HG02759 (cell line): ENCODE data around the gene OCA2.
"Not testable (repeated sequence)": the region's sequence is repeated elsewhere in the genome, so short reads cannot be mapped to it uniquely, and the experiment has no call there.

Experiments used
- ATAC-seq: cut with Tn5 transposase; IDR thresholded peaks from one replicate; pipeline ENCODE4 v1.9.1; 2021; ENCODE audit warnings: mild to moderate bottlenecking, moderate library complexity; ENCODE audit not compliant: unreplicated experiment

Gene OCA2

DNA sequence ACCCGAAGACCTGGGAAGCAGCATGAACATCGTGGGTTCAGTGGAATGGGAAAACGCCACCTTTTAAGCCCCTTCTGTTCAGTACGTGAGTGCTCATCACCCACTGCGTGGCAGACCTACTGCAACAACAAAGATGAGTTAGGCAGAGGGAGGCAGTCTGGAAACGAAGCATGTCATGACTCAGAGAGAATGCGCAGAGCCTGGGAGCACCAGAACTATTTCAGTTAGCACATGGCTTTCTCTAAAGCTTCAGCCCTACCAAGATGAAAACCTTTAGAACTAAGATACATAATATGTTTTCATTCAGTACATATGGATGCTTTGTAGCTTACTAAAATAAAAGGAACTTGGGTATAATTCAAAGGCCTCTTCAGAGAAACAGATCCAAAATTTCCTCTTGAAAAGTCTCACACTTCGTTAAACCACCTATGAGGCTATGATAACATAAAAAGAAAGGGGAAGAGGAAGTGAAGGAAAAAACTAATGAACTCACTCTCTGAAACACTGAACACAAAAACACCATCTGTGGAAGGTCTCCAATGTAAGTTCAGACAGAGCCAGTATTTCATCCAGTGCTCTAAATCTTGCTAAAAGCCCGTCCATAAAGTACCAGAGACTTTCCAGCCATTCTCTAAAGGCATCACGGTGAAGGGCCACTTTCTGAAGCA, 140.1 kb downstream of the OCA2 start:
- no peak for ATAC-seq

- ATAC-seq = no peak
Measured at GRCh38 chr15:27956285-27956684, 142.8 kb downstream of the OCA2 start.

- ATAC-seq = no peak
Measured at GRCh38 chr15:27955087-27955486, 144.0 kb downstream of the OCA2 start.

DNA sequence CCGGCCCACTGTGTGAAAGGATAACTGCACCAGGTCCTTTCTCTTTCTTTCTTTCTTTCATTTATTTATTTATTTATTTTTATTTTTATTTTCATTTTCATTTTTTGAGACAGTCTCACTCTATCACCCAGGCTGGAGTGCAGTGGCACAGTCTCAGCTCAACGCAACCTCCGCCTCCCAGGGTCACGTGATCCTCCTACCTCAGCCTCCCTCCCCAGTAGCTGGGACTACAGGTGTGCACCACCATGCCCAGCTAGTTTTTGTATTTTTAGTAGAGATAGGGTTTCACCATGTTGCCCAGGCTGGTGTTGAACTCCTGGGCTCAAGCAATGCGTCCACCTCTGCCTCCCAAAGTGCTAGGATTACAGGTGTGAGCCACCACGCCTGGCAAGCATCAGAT, 146.5 kb downstream of the OCA2 start:
- not testable (repeated sequence) for ATAC-seq

GRCh38 chr15:27951191-27951890, 147.8 kb downstream of the OCA2 start:
- no peak for ATAC-seq

DNA sequence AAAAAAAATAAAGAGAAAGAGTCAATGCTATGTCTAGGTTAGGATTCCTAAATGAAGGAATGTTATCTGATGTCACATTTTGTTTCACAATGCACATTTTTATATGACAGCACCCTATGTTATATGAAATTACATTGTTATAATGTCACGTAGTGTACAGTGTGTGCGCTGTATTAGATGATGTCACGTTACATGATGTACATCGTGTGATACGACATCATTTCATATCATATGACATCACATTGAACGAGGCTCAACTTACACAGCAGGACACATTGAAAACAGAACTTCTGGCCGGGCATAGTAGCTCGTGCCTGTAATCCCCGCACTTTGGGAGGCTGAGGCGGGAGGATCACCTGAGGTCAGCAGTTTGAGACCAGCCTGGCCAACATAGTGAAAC, 150.0 kb downstream of the OCA2 start:
- ATAC-seq = no peak

DNA sequence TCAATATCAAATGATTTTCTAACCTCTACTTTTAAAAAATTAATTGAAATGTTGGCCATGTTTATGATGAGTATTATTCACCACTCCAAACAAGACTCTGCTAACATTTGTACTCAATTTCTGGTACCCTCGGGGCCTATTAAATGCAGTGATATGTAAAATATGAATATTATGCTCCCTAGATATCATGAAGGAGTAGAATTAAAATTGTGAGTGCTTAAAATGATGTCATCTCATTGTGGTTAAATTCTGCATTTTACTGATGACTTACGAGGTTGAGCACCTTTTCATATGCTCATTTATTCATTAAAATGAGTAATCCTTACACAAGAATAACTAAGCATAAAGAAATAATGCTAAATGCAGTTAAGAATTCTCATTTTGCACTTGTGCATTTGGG, 159.9 kb downstream of the OCA2 start:
- no peak for ATAC-seq

DNA sequence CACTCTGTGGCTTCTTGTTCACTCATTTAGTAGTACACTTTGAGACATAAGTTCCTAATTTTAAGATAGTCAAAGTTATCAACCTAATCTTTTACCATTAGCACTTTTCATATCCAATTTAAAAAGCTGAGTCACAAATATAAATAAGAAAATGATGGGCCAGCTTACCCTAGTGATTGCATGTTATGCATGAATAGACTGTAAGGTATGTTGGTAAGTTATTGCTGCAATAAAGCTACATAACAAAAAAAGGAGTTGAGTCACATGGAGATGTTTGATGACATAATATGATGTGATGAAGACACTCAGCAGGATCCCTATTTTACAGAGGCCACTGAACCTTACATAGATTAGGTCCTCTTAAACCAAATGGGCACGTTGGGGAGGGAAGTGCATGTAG, 161.3 kb downstream of the OCA2 start:
- no peak for ATAC-seq

DNA sequence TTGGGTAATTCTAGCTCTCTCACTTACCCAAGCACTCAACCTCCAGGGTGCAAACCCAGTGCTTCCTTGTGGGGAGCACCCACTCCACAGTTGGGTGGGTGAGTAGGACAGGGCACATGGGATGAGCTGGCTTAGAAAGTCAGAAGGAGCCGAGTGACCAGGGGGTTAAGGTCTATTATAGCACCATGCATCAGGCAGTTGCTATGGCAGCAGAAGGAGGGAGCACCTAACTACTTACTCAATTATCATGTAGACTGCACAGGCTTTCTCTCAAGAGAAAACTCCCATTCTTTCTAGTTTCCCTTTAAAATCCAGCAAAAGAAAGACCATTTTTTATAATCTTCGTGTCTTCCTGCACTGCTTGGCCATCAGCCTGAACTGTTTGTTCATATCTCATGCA, 163.0 kb downstream of the OCA2 start:
- ATAC-seq = no peak

DNA sequence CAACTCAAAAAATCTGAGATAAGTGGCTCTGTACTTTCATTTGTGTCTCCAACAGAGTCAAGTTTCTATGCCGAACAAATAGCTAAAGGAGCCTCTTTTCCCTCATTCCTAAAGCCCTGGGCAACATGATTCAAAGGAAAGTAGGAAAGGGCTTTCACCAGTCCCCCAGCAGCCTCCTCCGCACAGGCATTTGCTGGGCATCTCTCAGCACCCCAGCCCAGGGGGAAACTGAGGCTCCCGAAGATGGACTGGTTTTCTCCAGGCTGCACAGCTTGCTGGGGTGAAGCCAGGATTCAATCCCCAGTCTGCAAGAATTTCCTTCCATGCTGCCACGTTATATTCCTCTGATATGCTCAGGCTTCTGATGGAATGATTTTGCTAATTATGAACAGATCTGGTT, 163.8 kb downstream of the OCA2 start:
- no peak for ATAC-seq

DNA sequence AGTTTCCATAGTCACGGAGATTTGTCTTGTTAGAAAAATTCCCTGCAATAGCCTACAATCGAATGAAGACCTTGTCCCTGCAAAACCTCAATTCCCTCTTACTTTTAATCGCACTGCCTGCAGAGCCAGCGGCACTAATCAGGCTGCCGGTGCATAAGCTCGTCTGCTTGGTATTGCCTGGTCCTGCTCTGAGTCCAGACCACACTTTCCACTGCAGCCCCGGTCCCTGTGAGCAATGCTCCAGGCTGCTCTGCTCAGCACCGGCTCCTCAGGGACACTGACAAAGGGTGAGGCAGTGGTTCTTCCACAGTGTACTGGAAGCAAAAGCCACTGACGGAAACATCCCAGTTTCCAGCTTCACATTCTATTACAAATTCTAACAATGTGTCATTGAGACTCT, 164.3 kb downstream of the OCA2 start:
- no peak for ATAC-seq

- no peak for ATAC-seq
Measured at GRCh38 chr15:27933562-27933961, 165.6 kb downstream of the OCA2 start.

DNA sequence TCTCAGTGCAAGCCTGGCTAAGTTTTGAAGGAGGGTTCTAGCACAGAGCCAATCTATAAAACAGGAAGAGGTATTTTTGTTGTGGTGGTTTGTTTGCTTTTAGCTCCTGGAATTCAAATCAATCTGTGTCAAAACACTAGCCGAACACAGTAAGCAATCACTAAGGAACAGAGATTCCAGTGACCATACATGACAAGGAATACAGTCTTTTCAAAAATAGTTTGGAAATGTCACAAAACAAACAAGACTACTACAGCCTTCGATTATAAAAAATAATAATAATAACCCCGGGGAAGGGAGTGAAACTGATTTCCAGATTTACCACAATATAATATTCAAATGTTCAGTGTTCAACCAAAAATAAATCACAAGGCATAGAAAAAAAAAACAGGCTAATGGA, 166.5 kb downstream of the OCA2 start:
- ATAC-seq = no peak

DNA sequence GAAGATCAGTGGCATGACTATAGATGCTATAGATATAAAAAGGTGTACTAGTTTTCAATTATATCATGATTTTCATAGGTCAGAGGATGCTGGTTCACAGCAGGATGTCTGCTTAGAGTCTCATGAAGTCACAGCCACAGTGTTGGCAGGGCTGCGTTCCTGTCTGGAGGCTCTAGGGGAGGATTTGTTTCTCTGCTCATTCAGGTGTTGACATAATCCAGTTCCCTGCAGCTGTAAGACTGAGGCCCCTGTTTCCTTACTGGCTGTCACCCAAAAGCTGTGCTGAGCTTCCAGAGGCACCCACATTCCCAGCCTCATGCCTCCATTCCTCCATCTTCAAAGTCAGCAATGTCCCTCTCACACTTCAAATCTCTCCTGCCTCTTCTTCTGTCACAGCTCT, 170.7 kb downstream of the OCA2 start:
- ATAC-seq = no peak

DNA sequence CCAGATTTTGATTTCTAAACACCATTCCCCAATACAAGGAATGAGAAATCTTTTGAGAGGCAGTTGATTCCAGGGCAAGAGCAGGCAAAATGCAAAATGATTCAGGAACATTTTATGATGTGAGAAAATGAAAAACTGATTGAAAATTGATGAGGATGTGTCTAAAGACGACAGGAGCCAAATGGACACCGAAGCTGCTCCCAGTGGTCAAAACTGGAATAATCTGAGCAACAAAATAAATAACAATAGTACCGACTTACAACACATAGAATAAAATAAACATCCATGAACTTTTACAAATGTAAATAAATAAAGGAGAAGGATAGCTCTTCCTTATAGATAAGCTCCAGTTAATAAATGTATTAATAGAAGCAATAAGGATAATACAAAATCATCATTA, 186.8 kb downstream of the OCA2 start:
- ATAC-seq = no peak

DNA sequence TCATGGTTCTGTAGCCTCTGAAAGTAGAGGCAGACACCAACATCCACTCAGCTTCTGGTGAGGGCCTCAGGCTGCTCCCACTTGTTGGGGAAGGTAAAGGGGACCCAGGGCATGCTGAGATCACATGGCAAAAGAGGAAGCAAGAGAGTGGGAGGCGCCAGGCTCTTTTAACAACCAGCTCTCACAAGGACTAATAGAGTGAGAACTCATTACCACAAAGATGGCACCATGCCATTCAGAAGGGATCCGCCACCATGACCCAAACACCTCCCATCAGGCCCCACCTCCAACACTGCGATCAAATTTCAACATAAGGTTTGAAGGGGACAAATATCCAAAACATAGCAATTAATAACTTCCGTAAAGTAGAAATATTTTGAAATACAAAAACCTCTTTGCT, 192.3 kb downstream of the OCA2 start:
- no peak for ATAC-seq

GRCh38 chr15:27903405-27903804, 195.7 kb downstream of the OCA2 start:
- ATAC-seq = no peak

- ATAC-seq = no peak
Measured at GRCh38 chr15:27902680-27903385, 196.3 kb downstream of the OCA2 start.

GRCh38 chr15:27899583-27900285, 199.4 kb downstream of the OCA2 start:
- no peak for ATAC-seq

GRCh38 chr15:27897481-27897880, 201.6 kb downstream of the OCA2 start:
- ATAC-seq = no peak

DNA sequence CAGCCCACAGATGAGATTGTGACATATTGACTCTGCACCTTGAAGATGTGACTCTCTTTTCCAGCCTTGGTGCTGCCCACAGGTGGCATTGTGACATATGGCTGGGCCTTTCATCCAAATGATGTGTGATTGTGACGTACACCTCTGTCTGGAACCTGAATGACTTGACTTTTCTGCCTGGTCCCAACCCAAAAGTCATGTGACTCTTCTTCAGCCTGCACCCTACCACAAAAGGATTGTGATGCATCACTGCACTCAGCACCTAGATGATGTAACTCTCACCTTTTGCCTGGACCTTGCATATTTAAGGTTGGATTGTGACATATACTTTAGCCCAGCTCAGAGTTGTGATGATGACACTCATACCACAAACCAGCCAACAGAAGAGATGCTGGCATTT, 204.5 kb downstream of the OCA2 start:
- ATAC-seq = no peak

GRCh38 chr15:27889258-27889657, 209.9 kb downstream of the OCA2 start:
- no peak for ATAC-seq
